Esophagus squamous epithelium (tissue), 4 donors: ENCODE data around the gene PHACTR4.

Source experiments
- POLR2A ChIP-seq, 4 donors: fragments of 450-650 bp; IDR thresholded peaks; one replicate each; pipeline ENCODE4 v1.6.1; 2017; ENCODE audit warnings: antibody characterized with exemption in 4 of 4, mild to moderate bottlenecking in 4 of 4, moderate library complexity in 3 of 4
- TF ChIP-seq, protein P1 (sequence below), 6 experiments: fragments of 450-650 bp in 4 of 6; fragments of 200-600 bp in 2 of 6; sonication (generic) in 2 of 6; IDR thresholded peaks; one replicate each; pipeline ENCODE4 v1.5.1; 2016 to 2019; ENCODE audit warnings: antibody characterized with exemption in 6 of 6, mild to moderate bottlenecking in 4 of 6, moderate library complexity in 4 of 6

DNA sequence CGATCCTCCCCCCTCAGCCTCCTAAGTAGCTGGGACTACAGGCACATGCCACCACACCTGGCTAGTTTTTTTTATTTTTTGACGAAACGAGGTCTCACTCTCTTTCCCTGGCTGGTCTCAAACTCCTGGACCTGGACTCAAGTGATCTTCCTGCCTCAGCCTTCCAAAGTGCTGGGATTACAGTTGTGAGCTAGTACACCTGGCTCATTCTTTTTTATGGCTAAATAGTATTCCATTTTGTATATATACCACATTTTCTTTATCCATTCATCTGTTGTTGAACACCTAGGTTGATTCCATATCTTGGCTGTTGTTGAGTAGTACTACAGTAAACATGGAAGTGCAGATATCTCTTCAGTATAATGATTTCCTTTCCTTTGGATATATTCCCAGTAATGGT is 74.0 kb downstream of the PHACTR4 start:
- TF ChIP-seq, protein P1, sequence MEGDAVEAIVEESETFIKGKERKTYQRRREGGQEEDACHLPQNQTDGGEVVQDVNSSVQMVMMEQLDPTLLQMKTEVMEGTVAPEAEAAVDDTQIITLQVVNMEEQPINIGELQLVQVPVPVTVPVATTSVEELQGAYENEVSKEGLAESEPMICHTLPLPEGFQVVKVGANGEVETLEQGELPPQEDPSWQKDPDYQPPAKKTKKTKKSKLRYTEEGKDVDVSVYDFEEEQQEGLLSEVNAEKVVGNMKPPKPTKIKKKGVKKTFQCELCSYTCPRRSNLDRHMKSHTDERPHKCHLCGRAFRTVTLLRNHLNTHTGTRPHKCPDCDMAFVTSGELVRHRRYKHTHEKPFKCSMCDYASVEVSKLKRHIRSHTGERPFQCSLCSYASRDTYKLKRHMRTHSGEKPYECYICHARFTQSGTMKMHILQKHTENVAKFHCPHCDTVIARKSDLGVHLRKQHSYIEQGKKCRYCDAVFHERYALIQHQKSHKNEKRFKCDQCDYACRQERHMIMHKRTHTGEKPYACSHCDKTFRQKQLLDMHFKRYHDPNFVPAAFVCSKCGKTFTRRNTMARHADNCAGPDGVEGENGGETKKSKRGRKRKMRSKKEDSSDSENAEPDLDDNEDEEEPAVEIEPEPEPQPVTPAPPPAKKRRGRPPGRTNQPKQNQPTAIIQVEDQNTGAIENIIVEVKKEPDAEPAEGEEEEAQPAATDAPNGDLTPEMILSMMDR (IDR thresholded peaks at IDR 0.05): no peak
- no peak for TF ChIP-seq POLR2A (IDR thresholded peaks at IDR 0.05)
